ENCODE measurements around the gene BABAM2.

The BABAM2 gene

GRCh38 chr2:28319118-28320008 lies 428.8 kb downstream of the BABAM2 start:
- peaks cover 18% of the 10 kb centered on the region for H3K36me3 Mint-ChIP-seq
- H3K4me3 Mint-ChIP-seq = no peak overlapping the region
- no peaks in the 10 kb centered on the region for H3K9me3 Mint-ChIP-seq
- ATAC-seq (ENCODE audit: low read depth) (no peak), DNase-seq (ENCODE audit: low spot score in 2 of 2) (no peak)
- H3K27ac Mint-ChIP-seq = no peak overlapping the region
- no peaks in the 10 kb centered on the region for H3K4me1 Mint-ChIP-seq
- no peaks in the 10 kb centered on the region for H3K27me3 Mint-ChIP-seq

GRCh38 chr2:28320009-28320365 lies 429.5 kb downstream of the BABAM2 start:
- H3K27me3 Mint-ChIP-seq = no peaks in the 10 kb centered on the region
- H3K9me3 Mint-ChIP-seq = no peaks in the 10 kb centered on the region
- peaks cover 13% of the 10 kb centered on the region for H3K36me3 Mint-ChIP-seq
- ATAC-seq (ENCODE audit: low read depth) (no peak), DNase-seq (ENCODE audit: low spot score in 2 of 2) (no peak)
- no peak overlapping the region for H3K27ac Mint-ChIP-seq
- no peak overlapping the region for H3K4me3 Mint-ChIP-seq
- no peaks in the 10 kb centered on the region for H3K4me1 Mint-ChIP-seq

GRCh38 chr2:28320371-28320770 lies 429.8 kb downstream of the BABAM2 start:
- ATAC-seq (ENCODE audit: low read depth) (no peak), DNase-seq (ENCODE audit: low spot score in 2 of 2) (no peak)
- peaks cover 13% of the 10 kb centered on the region for H3K36me3 Mint-ChIP-seq
- no peaks in the 10 kb centered on the region for H3K4me1 Mint-ChIP-seq
- H3K27ac Mint-ChIP-seq = no peak overlapping the region
- H3K27me3 Mint-ChIP-seq = no peaks in the 10 kb centered on the region
- no peak overlapping the region for H3K4me3 Mint-ChIP-seq
- no peaks in the 10 kb centered on the region for H3K9me3 Mint-ChIP-seq

DNA sequence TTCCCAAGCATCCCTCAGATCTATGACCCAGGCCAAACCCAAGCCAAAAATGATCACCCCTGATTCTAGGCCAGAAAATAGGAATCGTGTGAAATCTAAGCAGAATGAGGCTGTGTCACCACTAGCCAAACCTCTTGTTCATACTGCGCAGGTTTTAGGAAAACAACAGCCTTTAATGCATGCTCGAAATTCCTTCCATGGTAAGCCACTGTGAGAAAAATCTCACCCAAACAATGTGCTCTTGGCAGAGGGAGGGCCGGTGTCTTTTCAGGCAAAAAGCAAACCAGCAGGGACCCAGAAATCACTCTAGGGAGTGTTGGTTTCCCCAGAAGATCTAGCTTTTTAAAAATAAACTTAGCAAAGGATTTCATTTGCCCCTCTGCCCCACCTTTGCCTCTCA lies 430.9 kb downstream of the BABAM2 start:
- DNase-seq (ENCODE audit: low spot score in 2 of 2) = no peak

GRCh38 chr2:28322051-28322450 lies 431.5 kb downstream of the BABAM2 start:
- DNase-seq (ENCODE audit: low spot score in 2 of 2) (no peak), ATAC-seq (ENCODE audit: low read depth) (no peak)
- Mint-ChIP-seq H3K9me3 (no peaks in the 10 kb centered on the region), H3K27me3 (no peaks in the 10 kb centered on the region), H3K4me3 (no peak overlapping the region), H3K4me1 (no peaks in the 10 kb centered on the region), H3K36me3 (peaks cover 13% of the 10 kb centered on the region), H3K27ac (no peak overlapping the region)

More for the DNA sequence above, 430.9 kb downstream of the BABAM2 start:
- no peak overlapping the region for H3K4me3 Mint-ChIP-seq
- no peaks in the 10 kb centered on the region for H3K4me1 Mint-ChIP-seq
- H3K36me3 Mint-ChIP-seq = peaks cover 13% of the 10 kb centered on the region
- H3K9me3 Mint-ChIP-seq = no peaks in the 10 kb centered on the region
- no peak overlapping the region for H3K27ac Mint-ChIP-seq
- ATAC-seq (ENCODE audit: low read depth) = no peak
- no peaks in the 10 kb centered on the region for H3K27me3 Mint-ChIP-seq

DNA sequence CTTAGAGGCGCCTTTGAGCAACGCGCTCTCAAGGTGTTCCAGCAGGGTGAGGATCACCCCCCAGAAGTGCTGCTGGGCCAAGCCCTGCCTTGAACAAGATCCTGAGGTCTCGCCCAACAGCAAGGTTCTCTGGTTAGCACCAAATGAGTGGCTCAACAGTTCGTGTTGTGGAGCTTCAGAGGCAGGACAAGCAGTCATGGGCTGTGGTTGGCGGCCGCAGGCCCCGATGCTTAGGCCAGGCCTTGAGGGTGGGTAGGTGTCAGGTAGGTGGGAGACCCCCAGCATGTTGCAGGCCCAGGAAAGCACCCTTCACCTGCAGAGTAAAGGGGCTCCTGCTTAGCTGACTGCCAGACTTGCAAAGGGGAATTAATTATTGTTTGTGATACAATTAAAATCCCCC lies 431.9 kb downstream of the BABAM2 start:
- Mint-ChIP-seq H3K27ac (no peak overlapping the region), H3K27me3 (no peaks in the 10 kb centered on the region), H3K9me3 (no peaks in the 10 kb centered on the region), H3K36me3 (peaks cover 14% of the 10 kb centered on the region), H3K4me3 (no peak overlapping the region), H3K4me1 (no peaks in the 10 kb centered on the region)
- DNase-seq (ENCODE audit: low spot score in 2 of 2) (no peak), ATAC-seq (ENCODE audit: low read depth) (no peak)

DNA sequence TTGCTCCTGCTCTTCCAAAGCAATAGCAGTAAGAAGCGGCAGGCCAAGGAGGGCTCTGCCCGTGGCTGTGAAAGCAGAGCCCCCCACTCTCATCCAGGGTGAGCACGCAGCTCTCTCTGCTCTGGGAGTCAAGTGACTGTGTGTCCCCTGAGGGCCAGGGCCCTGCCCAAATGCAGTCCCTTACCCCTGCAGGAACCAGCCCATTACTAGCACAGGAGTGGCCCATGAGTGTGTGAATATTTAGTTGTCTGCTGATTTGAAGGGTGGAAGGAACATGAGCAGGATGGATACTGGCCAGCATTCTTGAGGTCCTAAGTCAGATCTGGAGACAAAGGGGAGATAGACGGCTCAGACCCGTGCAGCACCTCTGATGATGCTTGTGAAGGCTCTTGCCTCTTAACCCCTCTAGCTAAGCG lies 432.5 kb downstream of the BABAM2 start:
- H3K4me3 Mint-ChIP-seq = no peak overlapping the region
- H3K9me3 Mint-ChIP-seq = no peaks in the 10 kb centered on the region
- ATAC-seq (ENCODE audit: low read depth) (no peak), DNase-seq (ENCODE audit: low spot score in 2 of 2) (no peak)
- H3K27me3 Mint-ChIP-seq = no peaks in the 10 kb centered on the region
- H3K4me1 Mint-ChIP-seq = no peaks in the 10 kb centered on the region
- H3K36me3 Mint-ChIP-seq = peaks cover 11% of the 10 kb centered on the region
- no peak overlapping the region for H3K27ac Mint-ChIP-seq

DNA sequence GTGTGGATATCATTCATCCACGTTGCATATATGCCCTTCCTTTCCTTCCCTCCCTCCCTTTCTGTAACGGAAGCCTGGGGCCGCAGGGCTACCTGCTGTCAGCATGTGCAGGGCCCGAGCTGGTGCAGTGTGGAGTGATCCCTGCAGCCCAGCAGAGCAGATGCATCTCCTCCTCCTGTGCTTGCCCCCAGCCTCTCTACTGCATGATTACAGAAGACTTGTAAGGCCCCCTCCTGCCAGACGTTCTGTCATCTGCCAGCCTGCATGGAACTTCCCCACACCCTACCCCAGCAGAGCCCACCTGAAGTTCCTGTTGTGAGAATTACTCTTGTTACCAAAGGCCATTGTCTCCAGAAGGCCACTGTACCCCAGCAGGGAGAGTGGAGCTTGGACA lies 434.6 kb downstream of the BABAM2 start:
- Mint-ChIP-seq H3K9me3 (no peaks in the 10 kb centered on the region), H3K4me3 (no peak overlapping the region), H3K27me3 (no peaks in the 10 kb centered on the region), H3K27ac (no peak overlapping the region), H3K36me3 (peaks cover 21% of the 10 kb centered on the region), H3K4me1 (no peaks in the 10 kb centered on the region)
- DNase-seq (ENCODE audit: low spot score in 2 of 2) (no peak), ATAC-seq (ENCODE audit: low read depth) (no peak)

DNA sequence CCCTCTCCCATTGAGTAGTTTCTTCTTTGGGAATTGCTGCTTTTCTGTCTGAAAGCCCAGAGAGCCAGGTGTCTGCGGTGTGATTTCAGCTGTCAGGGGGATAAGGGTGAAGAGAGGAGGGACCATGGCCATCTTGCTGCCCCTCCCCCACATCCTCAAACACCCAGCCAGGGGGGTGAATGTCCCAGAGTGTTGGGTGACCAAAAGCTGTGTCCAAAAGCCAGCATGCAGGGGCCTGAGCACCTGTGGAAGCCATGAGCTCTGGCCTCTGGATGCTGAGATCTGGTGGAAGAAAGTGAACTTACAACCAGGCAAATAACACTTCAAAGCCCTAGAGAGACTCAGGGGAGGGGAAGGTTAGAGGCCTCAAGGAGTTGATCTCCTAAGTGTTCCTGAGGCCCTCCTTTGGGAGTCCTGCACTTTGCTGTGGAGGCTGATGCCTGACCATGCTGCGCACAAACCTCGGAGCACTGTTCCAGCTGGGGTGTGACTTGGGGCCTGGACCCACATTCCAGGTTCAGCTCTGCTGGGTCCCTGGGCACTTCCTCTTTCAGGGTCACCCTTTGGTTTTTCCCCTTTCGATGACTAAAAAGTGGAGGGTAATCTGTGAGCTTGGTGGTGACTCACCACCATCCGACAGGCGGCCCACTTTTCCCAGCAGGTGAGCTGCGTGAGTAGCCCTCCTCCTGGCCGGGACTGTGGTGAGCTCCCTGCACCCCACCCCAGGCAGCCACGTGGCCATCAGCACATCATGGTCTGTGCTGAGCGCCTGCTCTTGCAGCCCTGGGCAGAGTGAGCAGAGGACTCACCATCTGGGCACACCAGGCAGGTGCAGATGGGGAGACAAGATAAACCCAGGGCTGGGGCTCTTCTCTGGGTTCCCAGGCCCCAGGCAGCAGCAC lies 435.3 kb downstream of the BABAM2 start:
- no peak for ATAC-seq (ENCODE audit: low read depth)
- no peaks in the 10 kb centered on the region for H3K27me3 Mint-ChIP-seq
- H3K36me3 Mint-ChIP-seq = peaks cover 23% of the 10 kb centered on the region
- H3K9me3 Mint-ChIP-seq = no peaks in the 10 kb centered on the region
- H3K27ac Mint-ChIP-seq = no peak overlapping the region
- no peak overlapping the region for H3K4me3 Mint-ChIP-seq
- H3K4me1 Mint-ChIP-seq = no peaks in the 10 kb centered on the region
- no peak for DNase-seq (ENCODE audit: low spot score in 2 of 2)

- H3K27ac Mint-ChIP-seq = no peak overlapping the region
- no peak for ATAC-seq (ENCODE audit: low read depth)
Observed at GRCh38 chr2:28326469-28326805, 435.9 kb downstream of the BABAM2 start.

DNA sequence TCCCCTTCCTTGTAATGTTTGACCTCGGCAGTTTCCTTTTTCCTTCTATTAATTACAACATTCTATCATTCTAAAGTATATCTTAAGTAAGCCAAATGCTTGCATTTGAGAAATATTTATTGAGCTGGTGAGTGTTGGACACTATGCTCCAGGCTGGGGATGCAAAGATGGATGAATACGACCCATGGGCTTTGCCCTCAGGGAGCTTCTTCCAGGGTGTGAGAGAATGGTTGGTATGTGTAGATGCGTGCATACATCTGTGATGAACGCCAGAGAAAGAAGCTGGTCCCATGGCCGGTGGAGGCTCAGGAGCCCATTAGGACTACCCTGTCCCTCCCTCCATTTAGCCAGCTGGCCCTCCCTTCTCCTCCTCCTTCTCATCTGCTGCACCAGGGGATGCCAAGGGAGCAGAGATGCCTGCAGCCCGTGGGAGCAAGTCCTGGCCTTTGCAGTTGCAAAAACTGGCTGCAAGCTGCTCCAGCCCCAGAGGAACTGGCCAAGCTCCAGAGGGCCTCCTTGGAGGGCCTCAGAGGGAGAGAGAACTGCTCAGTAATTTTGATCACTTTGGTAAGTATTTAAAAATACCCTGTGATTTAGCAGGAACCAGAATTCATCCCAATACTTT lies 436.5 kb downstream of the BABAM2 start:
- Mint-ChIP-seq H3K36me3 (peaks cover 22% of the 10 kb centered on the region), H3K27me3 (no peaks in the 10 kb centered on the region), H3K27ac (no peak overlapping the region), H3K4me1 (no peaks in the 10 kb centered on the region), H3K4me3 (no peak overlapping the region), H3K9me3 (no peaks in the 10 kb centered on the region)
- DNase-seq (ENCODE audit: low spot score in 2 of 2) (no peak), ATAC-seq (ENCODE audit: low read depth) (no peak)

More at GRCh38 chr2:28326469-28326805, 435.9 kb downstream of the BABAM2 start:
- H3K36me3 Mint-ChIP-seq = peaks cover 20% of the 10 kb centered on the region
- DNase-seq (ENCODE audit: low spot score in 2 of 2) = no peak
- no peaks in the 10 kb centered on the region for H3K9me3 Mint-ChIP-seq
- no peaks in the 10 kb centered on the region for H3K4me1 Mint-ChIP-seq
- no peak overlapping the region for H3K4me3 Mint-ChIP-seq
- H3K27me3 Mint-ChIP-seq = no peaks in the 10 kb centered on the region

DNA sequence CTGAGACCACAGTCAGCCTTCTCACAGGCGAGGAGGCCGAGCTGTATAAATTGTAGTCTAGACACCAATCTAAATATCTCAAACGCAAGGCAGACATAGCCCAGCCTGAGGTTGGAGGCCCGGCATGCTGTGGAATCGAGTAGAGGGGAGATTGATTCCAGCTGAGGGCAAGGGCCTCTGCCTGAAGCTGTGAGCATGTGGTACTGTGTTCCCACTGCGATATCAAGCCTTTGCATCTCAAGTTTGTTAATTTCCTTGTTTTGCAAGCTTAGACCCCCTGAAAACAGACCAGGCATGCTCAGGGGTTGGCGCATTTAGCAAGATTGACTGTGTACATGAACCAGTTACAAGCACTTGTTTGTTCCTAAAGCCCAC lies 437.0 kb downstream of the BABAM2 start:
- H3K4me1 Mint-ChIP-seq = no peaks in the 10 kb centered on the region
- no peak overlapping the region for H3K27ac Mint-ChIP-seq
- H3K36me3 Mint-ChIP-seq = peaks cover 20% of the 10 kb centered on the region
- H3K4me3 Mint-ChIP-seq = no peak overlapping the region
- DNase-seq (ENCODE audit: low spot score in 2 of 2) (no peak), ATAC-seq (ENCODE audit: low read depth) (no peak)
- H3K27me3 Mint-ChIP-seq = no peaks in the 10 kb centered on the region
- no peaks in the 10 kb centered on the region for H3K9me3 Mint-ChIP-seq

DNA sequence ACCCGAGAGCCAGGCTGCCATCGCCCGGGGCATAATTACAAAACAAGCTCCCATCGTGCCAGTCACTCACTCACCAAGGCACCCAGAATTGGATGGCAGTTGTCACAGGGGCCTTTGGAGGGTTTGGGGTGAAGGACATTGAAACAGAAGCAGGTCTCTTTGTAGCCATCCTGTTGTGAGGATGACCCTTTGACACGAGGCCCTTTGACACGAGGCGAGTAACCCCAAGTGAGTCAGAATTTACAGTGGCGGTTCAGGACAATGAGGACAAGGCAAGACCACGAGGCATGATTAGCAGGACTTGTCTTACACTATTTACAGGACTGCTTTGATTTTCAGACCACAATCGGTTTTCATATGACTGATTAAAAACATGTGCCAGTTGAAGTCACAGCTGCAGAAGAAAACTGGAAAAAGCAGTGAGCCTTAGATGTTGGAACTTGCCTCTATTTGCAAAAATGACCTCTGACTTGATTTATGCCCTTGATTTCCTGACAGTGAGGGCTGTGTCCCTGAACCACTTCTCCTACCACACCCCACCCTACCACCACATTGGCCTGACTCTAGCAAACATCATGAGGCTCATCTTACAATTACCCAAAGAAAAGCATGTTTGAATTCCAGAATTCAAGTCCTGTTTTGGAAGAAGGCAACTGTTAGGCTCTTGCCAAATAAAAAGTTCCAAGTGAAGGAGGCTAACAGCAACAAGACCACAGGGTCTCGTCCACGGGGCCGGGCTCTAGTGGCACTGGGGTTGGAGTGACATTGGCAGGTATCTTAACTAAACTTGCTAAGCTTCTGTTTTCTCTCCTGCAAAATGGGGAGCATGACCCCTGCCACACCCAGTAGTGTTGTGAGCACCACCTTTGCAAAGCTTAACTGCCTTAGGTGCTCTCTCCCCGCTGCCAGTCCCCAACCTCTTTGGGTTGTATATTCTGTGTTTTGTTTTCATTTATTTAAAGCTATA lies 437.7 kb downstream of the BABAM2 start:
- Mint-ChIP-seq H3K4me1 (no peaks in the 10 kb centered on the region), H3K36me3 (peaks cover 20% of the 10 kb centered on the region), H3K27ac (no peak overlapping the region), H3K4me3 (no peak overlapping the region), H3K9me3 (no peaks in the 10 kb centered on the region), H3K27me3 (no peaks in the 10 kb centered on the region)
- ATAC-seq (ENCODE audit: low read depth) = no peak
- no peak for DNase-seq (ENCODE audit: low spot score in 2 of 2)

Measured in memory B cell (primary cell).